GM19240 (cell line): ENCODE data around the gene STOML1.

Experiments used
- DNase-seq: peaks from one replicate; pipeline ENCODE4 v3.0.0; 2011; ENCODE audit warnings: low spot score; ENCODE audit not compliant: insufficient read length

Gene STOML1

GRCh38 chr15:73932381-73933191 is 59.5 kb downstream of the STOML1 start:
- no peak for DNase-seq

GRCh38 chr15:73931441-73931840 is 60.7 kb downstream of the STOML1 start:
- DNase-seq: no peak

GRCh38 chr15:73930790-73931281 is 61.3 kb downstream of the STOML1 start:
- DNase-seq: no peak

- no peak for DNase-seq
Measured at GRCh38 chr15:73930371-73930770, 61.7 kb downstream of the STOML1 start.

GRCh38 chr15:73928971-73929627 is 63.0 kb downstream of the STOML1 start:
- DNase-seq: no peak
